ENCODE measurements around the gene EP300.

GRCh38 chr22:41123151-41123550 is 30.8 kb downstream of the EP300 start:
- TF ChIP-seq CTCF (IDR thresholded peaks at IDR 0.05): no peak
- no peak for TF ChIP-seq EZH2phosphoT487 (IDR thresholded peaks at IDR 0.05)
- no peak for TF ChIP-seq EZH2 (IDR thresholded peaks at IDR 0.05)

Measured in neural progenitor cell (in vitro differentiated cells).